GM18870 (cell line): ENCODE data around the gene FAM200B.

Experiments used
- ATAC-seq: cut with Tn5 transposase; IDR thresholded peaks from one replicate; pipeline ENCODE4 v1.9.1; 2021; ENCODE audit warnings: moderate library complexity; ENCODE audit not compliant: unreplicated experiment

FAM200B gene

GRCh38 chr4:15668566-15669435 is 12.8 kb upstream of the FAM200B start:
- no peak for ATAC-seq

GRCh38 chr4:15670576-15670975 is 11.1 kb upstream of the FAM200B start:
- ATAC-seq = no peak

DNA sequence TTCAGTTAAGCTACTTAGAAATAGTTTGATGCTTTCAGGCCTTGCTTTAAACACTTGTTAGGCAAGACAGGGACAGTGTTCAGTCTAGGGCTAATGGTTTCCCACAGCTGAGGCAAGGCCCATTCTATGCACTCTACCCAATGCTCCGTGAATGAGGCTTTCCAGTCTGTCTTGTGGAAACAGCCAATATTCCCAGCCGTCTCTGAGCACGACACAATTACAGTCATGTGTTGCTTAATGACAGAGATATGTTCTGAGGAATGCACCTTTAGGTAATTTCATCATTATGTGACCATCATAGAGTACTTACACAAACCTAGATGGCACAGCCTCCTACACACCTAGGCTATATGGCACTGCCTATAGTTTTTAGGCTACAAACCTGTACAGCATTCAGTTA is 9.5 kb upstream of the FAM200B start:
- ATAC-seq = no peak

- ATAC-seq = no peak
These were observed 8.3 kb upstream of the FAM200B start for GRCh38 chr4:15673337-15673736.

DNA sequence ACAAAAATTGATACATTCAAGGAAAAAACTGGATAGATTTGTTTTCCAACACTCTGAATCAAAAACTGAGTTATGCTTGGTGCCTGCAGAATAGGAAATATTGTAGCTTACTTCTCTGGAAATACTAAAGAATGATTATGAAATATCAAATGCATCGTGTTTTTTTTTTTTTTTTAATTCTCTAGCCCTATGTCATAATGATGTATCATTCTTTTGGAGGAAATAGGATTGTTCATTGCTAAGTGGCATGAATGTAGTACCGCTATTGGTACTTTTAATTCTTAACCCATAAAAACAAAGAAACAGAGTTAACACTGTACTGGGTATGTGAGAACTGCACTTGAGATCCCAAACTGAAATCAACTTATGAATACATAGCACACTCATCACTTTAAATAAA is 7.6 kb upstream of the FAM200B start:
- no peak for ATAC-seq

DNA sequence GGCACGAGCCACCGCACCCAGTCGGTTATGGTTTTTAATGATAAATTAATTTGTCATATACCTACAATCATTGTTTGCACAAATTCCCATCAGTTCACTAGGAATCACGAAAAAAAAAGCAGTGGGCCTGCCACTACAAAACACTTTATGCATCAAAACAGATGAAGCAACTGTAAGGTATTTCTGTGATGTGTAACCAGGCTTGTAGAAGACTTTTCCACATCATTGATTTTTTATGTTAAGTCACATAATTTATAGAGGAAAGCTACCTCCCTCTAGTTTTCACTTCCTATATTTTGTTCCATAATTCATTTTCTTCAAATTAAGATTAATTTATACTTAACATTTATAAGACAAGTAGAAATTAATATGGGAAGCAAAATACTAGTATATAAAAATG is 6.7 kb upstream of the FAM200B start:
- no peak for ATAC-seq

- ATAC-seq = no peak
These were observed 6.3 kb upstream of the FAM200B start for GRCh38 chr4:15675356-15675755.

DNA sequence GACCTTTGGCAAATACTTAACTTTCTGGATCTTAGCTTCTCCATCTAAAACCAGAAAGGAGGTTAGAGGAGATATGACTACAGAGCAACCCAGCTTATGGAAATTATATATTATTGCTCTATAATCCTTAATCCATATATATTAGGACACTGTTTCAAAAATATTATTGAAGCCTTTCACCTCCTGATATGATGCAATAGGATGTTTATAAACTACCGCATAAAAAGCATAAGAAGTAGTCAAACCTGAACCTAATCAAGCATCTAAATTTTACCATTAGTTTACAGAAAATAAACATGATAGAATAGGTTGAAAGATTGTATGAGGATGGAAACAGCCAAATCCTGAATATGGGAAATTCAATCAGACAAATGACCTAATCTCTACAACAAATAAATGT is 5.6 kb upstream of the FAM200B start:
- no peak for ATAC-seq

DNA sequence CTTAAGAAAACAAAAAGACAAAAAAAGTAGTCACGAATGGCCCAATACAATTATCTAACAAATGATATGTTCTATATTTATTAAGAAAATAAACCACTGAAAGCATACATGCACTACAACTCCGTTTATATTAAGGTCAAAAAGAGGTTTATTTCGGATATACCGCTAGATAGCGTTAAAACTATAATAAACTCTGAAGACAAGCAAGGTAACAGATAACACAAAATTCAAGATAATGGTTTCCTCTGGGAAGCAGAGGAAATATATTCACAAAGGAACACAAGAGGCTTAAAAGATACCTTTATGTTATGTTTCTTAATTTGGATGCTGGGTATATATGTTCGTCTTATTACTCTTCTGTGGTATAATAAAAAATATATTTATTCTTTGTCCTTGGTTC is 4.7 kb upstream of the FAM200B start:
- no peak for ATAC-seq

GRCh38 chr4:15677507-15677988 is 4.1 kb upstream of the FAM200B start:
- no peak for ATAC-seq

- ATAC-seq = no peak
These were observed 608 bp upstream of the FAM200B start for GRCh38 chr4:15681067-15681371.

- peak; percentile 9 for ATAC-seq
These were observed 865 bp downstream of the FAM200B start for GRCh38 chr4:15682242-15683142.

DNA sequence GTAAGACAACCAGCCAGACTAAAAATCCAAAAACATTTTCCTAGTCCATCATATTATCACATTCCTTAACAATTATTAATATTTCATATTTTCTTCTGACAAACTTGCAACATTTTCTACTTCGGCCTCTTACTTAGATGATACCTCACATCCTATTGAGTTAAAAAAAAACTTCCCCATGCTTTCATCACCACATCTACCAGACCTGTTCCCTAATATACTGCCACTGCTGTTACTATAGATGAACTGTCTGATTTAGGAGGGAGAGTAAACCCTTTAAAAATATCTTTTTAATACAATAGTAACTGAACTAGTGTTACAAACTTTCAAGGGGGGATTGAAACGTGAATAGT is 1.5 kb downstream of the FAM200B start:
- no peak for ATAC-seq

GRCh38 chr4:15684498-15684897 is 2.9 kb downstream of the FAM200B start:
- no peak for ATAC-seq

- no peak for ATAC-seq
These were observed 6.4 kb downstream of the FAM200B start for GRCh38 chr4:15688051-15688450.

- ATAC-seq = no peak
These were observed 7.9 kb downstream of the FAM200B start for GRCh38 chr4:15689540-15689939.

DNA sequence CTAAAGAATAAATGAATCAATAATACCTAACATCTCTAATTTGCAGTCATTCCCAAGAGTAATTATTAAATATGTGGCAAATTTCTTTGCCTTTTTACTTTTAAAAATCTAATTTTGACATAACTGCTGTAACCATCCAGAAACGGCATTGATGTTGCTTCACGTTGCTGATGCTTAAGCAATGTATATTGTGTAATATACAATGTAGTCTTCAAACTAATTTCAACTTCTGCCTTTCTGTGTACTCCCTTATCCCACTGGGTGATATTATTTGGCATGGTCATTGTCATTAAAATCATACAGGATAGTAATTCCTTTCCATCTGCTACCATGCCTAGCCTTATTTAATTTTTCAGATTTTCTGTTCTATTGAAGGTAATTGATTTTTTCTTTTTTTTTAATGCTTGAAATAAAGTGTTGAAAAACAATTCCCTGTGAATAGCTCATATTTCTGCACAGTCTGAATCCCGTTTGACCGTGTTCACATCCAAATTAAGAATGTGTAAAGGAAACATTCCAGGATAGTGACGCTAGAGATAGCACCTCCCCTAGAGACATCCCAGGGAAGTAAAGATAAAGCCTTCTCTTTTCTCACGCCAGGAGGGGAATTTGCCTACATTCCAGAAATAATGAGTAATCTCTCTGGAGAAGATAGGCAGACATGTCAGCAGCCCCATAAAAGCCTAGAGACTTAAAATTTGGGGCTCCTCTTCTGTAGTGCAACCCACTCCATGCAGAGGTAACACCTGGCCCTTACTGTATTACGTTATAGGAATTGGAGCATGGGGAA is 8.6 kb downstream of the FAM200B start:
- no peak for ATAC-seq

DNA sequence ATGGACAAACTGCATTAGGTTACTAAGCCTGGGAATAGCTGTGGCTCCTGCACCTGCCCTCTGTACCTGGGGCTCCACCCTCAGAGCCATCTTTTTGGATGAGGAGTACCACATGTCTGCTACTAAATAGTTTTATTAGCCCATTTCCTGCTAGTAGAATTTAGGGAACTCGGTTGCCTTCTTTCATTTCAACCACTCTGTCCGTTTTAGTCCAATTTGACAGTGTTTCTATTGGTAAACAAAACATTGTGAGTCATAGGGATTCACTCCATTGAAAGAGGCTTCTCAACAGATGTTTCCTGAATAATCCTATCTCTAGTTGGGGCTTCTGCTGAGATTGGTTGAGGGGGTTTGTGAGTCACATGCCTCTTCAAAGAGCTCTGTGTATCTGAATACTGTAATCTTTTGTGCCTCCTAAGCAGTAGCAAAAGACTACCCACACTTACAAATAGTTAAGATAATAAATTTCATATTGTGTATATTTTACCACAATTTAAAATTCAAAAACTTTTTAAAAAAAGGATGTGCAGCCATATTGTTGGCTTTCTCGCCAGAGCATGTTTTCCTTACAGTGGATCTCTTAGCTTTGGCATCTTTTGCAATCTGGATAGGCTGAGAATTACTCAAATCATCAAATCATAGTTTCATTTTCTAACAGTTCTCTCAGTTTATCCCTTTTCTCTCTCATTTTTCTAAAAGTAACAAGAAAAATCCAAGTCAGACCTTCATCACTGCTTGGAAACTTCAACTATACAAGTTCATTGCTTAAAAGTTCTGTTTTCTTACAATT is 9.9 kb downstream of the FAM200B start:
- ATAC-seq = no peak

DNA sequence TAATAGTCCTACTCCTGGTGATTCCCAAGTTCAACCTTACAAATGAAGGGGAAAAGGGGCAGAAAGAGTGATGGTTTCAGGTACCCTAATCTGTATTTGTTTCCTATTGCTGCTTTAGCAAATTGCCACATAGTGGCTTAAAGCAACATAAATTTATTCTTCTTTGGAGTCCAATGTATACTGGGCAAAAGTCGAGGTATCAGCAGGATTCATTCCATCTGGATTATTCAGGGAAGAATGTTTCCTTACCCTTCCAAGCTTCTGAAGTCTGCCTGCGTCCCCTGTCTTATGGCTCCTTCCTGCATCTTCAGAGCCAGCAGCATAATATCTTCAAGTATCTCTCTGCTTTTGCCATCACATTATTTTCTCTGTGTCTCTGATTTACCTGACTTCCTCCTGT is 11.0 kb downstream of the FAM200B start:
- ATAC-seq = no peak

DNA sequence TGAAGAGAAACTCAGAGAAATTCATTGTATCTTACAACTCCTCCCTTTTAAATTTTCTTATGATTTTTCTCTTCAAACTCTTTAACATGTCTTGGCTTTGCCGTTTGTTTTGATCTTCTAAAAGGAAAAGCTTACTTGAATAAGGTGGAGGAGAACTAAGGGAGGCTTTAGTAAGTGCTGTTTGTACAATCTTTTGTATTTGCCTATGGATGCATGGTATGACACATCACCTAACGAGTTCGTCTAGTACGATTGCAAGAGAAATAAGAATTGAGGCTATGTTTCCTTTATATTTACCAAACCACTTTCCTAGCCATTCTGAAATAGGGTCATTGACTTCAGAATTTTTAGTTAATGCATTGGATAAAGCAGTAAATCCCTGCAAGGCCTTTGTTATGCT is 12.8 kb downstream of the FAM200B start:
- ATAC-seq = no peak
